IgD-negative memory B cell (primary cell): ENCODE data around the gene CDSN. TPM values are rescaled to one million over a fixed set of nuclear protein-coding genes. Genes with fewer than 3 reads are reported as not detected.

Source experiments
- H3K27ac Mint-ChIP-seq, 3 donors: one replicate each; pipeline ENCODE4 v1.8.0; 2020 to 2022; ENCODE audit warnings: mild to moderate bottlenecking in 3 of 3, mixed read lengths in 3 of 3, moderate library complexity in 1 of 3
- H3K27me3 Mint-ChIP-seq: one replicate; pipeline ENCODE4 v1.8.0; 2021; ENCODE audit warnings: mixed read lengths
- H3K36me3 Mint-ChIP-seq: one replicate; pipeline ENCODE4 v1.8.0; 2020; ENCODE audit warnings: mild to moderate bottlenecking, mixed read lengths
- H3K4me1 Mint-ChIP-seq, 3 donors: one replicate each; pipeline ENCODE4 v1.8.0; 2020 to 2022; ENCODE audit warnings: mixed read lengths in 3 of 3, mild to moderate bottlenecking in 1 of 3
- H3K4me3 Mint-ChIP-seq, 4 donors: one replicate each; pipeline ENCODE4 v1.8.0; 2020 to 2022; ENCODE audit warnings: mild to moderate bottlenecking in 4 of 4, mixed read lengths in 4 of 4, moderate library complexity in 3 of 4
- H3K9me3 Mint-ChIP-seq, 3 donors: one replicate each; pipeline ENCODE4 v1.8.0; 2020 to 2021; ENCODE audit warnings: mixed read lengths in 3 of 3, mild to moderate bottlenecking in 1 of 3
- polyA plus RNA-seq: library from polyadenylated mRNA; unstranded; fragments of 300-500 nt; fragmentation: Illumina TruSeq; gene quantifications from one replicate; pipeline ENCODE4 v1.2.3, GENCODE V29; 2021

CDSN gene
- polyA plus RNA-seq, 1 donor from 2014 or later: not detected

DNA sequence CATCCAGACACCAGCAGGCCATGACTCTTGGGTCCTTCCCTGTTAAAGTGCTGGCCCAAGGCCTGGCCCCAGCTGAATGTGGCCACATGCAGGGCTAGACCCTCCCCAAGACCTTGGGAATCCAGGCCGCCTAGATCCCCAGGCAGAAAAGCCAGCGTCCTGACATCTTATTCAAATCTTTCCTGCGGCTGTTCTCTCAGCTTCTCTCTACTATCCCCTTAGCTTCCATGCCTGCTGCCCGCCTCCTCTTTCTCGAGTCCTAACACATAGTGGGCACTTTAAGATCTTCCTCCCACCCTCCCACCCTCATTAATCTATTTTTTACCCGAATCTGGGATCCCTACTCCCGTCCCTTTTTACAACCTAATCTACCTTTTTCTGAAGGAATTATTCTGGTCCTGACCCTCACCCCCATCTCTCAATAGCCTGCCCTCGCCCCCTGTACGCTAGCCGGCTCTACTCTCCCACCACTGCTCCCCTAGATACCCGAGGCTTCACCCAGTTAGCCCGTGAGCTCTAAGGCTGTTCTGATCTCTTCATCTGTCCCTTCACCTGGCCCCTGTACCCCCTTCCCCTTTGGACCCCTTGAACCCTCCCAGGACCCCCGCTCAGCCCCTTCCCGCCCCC lies 37.4 kb upstream of the CDSN start, which contains the start of gene CCHCR1:
Gene CCHCR1, minus strand, starts transcription at position 290 of the 627 bp plus-strand sequence. Its CDS starts 202 bp downstream, at position 88.
- peak within 1 kb of the TSS; percentile 81 to 97 (median 93) for H3K4me3 Mint-ChIP-seq
- peaks cover 9 to 23% (median 11%) of the 10 kb centered on the region in 3 donors for H3K4me1 Mint-ChIP-seq
- H3K9me3 Mint-ChIP-seq: no peaks in the 10 kb centered on the region
- H3K27me3 Mint-ChIP-seq: no peaks in the 10 kb centered on the region
- peaks cover 2% of the 10 kb centered on the region for H3K36me3 Mint-ChIP-seq
- peak within 1 kb of the TSS; percentile 36 to 98 (median 94) for H3K27ac Mint-ChIP-seq

GRCh38 chr6:31156641-31157040 lies 36.4 kb upstream of the CDSN start:
- Mint-ChIP-seq H3K36me3 (peaks cover under 1% of the 10 kb centered on the region), H3K27me3 (no peaks in the 10 kb centered on the region), H3K9me3 (no peaks in the 10 kb centered on the region), H3K27ac (no peak overlapping the region), H3K4me3 (peak overlapping the region in 2 of 4 donors; percentile 63 to 81), H3K4me1 (peaks cover 9 to 23% (median 11%) of the 10 kb centered on the region in 3 donors)

GRCh38 chr6:31154436-31154835 lies 34.2 kb upstream of the CDSN start:
- peaks cover 4 to 16% (median 6%) of the 10 kb centered on the region in 3 donors for H3K4me1 Mint-ChIP-seq
- H3K27me3 Mint-ChIP-seq: no peaks in the 10 kb centered on the region
- H3K27ac Mint-ChIP-seq: no peak overlapping the region
- no peak overlapping the region for H3K4me3 Mint-ChIP-seq
- peaks cover 2% of the 10 kb centered on the region for H3K36me3 Mint-ChIP-seq
- no peaks in the 10 kb centered on the region for H3K9me3 Mint-ChIP-seq

DNA sequence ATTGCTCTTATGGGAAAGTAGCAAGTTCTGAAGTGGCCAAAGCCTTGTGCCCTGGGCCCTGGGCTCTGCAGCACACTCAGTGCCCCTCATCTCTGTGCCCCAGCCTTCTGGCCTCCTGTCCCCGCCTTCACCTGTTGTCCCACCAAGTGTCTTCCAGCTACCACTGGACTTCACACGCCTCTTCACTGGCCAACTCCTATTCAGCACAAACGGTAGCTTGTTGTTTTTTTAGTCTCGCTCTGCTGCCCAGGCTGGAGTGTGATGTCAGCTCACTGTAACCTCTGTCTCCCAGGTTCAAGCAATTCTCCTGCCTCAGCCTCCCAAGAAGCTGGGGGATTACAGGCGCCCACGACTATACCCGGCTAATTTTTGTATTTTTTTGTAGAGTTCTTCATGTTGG lies 32.5 kb upstream of the CDSN start:
- Mint-ChIP-seq H3K27ac (no peak overlapping the region), H3K9me3 (no peaks in the 10 kb centered on the region), H3K4me1 (peaks cover 0 to 11% (median 4%) of the 10 kb centered on the region in 3 donors), H3K4me3 (no peak overlapping the region), H3K36me3 (peaks cover 6% of the 10 kb centered on the region), H3K27me3 (no peaks in the 10 kb centered on the region)

GRCh38 chr6:31149827-31150447 lies 29.7 kb upstream of the CDSN start:
- peaks cover 0 to 3% (median 3%) of the 10 kb centered on the region in 3 donors for H3K4me1 Mint-ChIP-seq
- H3K4me3 Mint-ChIP-seq: no peak overlapping the region
- peaks cover 6% of the 10 kb centered on the region for H3K36me3 Mint-ChIP-seq
- no peaks in the 10 kb centered on the region for H3K27me3 Mint-ChIP-seq
- H3K9me3 Mint-ChIP-seq: no peaks in the 10 kb centered on the region
- H3K27ac Mint-ChIP-seq: no peak overlapping the region

DNA sequence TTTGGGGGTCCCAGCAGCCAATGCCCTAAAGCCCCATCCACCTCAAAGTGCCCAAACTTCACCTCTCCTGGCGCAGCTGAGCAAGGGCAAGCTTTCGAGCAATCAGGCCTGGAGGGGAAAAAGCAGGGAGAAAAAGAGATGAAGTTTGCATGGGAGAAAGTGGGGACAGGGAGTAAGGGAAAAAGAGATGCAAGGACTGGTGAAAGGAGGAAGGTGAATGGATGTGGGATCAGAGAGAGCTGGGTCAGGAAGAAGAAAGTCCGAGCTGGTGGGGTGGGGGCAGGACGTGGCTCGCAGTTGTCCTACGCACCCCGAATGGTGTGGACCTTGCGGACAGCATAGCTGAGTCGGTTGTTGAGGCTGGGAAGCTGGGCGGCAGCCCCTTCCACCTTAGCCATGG lies 25.1 kb upstream of the CDSN start:
- H3K27ac Mint-ChIP-seq: no peak overlapping the region
- H3K4me3 Mint-ChIP-seq: no peak overlapping the region
- H3K9me3 Mint-ChIP-seq: no peaks in the 10 kb centered on the region
- H3K27me3 Mint-ChIP-seq: no peaks in the 10 kb centered on the region
- H3K36me3 Mint-ChIP-seq: peaks cover 6% of the 10 kb centered on the region
- H3K4me1 Mint-ChIP-seq: peaks cover 0 to 3% (median 3%) of the 10 kb centered on the region in 3 donors

DNA sequence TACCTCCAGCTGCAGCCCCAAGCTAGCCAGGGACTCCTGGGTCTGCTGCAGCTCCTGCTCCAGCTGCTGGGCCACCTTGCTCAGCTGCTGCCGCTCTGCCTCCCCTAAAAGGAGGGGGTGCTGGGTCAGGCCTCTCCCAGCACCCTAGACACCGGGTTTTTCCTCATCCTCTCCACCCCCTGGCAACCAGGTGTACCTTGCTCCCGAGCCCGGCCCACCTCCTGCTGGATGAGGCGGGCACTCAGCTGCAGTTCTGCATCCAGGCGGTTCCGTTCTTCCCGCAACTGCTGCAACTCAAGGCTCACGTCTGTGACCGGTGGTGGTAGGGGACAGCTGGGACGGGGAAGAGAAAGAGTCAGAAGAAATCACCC lies 24.7 kb upstream of the CDSN start:
- Mint-ChIP-seq H3K36me3 (peaks cover 6% of the 10 kb centered on the region), H3K9me3 (no peaks in the 10 kb centered on the region), H3K4me3 (no peak overlapping the region), H3K27ac (no peak overlapping the region), H3K27me3 (no peaks in the 10 kb centered on the region), H3K4me1 (peaks cover 0 to 3% (median 3%) of the 10 kb centered on the region in 3 donors)

DNA sequence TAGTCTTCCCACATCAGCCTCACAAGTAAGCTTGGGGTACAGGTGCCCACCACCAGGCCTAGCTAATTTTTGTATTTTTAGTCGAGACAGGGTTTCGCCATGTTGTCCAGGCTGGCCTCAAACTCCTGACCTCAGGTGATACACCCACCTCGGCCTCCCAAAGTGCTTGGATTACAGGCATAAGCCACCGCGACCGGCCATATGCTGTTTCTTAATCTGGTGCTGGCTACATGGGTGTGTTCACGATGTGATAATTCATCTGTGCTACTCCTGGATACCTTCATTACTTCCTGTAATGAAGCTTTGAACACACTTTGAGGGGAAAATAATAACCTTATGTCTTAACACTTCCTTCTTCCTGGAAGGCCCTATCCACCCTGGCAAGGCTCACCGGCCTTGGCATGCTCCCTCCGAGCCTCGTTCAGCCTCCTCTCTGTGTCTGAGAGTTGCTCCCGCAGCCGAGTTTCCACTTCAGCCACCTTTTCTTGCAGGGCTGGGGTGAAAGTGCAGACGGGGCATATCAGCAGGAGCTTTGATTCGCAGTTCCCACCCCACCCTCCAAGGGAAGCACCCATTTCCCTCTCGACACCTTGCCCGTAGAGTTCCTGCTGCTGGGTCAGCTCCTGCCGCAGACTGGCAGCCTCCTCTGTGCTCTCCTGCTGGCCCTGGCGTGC lies 24.2 kb upstream of the CDSN start:
- Mint-ChIP-seq H3K27ac (no peak overlapping the region), H3K27me3 (no peaks in the 10 kb centered on the region), H3K4me3 (no peak overlapping the region), H3K9me3 (no peaks in the 10 kb centered on the region), H3K4me1 (peaks cover 0 to 3% (median 3%) of the 10 kb centered on the region in 3 donors), H3K36me3 (peaks cover 6% of the 10 kb centered on the region)

DNA sequence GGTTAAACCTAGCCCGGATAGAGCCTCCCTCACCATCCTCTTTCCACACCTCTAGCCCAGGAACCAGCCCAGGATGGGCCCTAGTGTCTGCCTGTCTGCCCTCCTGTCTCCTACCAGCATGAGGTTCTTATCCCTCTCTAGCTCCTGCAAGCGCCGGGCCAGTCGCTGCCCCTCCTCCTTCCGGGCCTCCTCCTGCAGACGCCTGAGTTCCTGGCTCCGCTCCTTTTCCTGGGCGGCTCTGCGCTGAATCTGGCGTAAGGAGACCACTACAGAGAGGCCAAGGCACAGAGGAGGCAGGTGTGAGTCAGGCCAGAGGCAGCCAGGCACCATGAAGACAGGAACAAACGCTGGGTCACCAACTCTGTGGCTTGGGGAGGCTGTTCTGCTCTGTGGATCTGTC lies 22.9 kb upstream of the CDSN start:
- H3K4me3 Mint-ChIP-seq: no peak overlapping the region
- no peak overlapping the region for H3K27ac Mint-ChIP-seq
- H3K9me3 Mint-ChIP-seq: no peaks in the 10 kb centered on the region
- H3K36me3 Mint-ChIP-seq: peaks cover 4% of the 10 kb centered on the region
- no peaks in the 10 kb centered on the region for H3K27me3 Mint-ChIP-seq
- H3K4me1 Mint-ChIP-seq: peaks cover 0 to 3% (median 3%) of the 10 kb centered on the region in 3 donors

GRCh38 chr6:31142361-31142761 lies 22.1 kb upstream of the CDSN start:
- Mint-ChIP-seq H3K4me1 (peaks cover 3 to 5% (median 4%) of the 10 kb centered on the region in 3 donors), H3K36me3 (peaks cover 4% of the 10 kb centered on the region), H3K27me3 (peaks cover 3% of the 10 kb centered on the region), H3K27ac (peak overlapping the region in 1 of 3 donors; percentile 50), H3K9me3 (no peaks in the 10 kb centered on the region), H3K4me3 (no peak overlapping the region)

DNA sequence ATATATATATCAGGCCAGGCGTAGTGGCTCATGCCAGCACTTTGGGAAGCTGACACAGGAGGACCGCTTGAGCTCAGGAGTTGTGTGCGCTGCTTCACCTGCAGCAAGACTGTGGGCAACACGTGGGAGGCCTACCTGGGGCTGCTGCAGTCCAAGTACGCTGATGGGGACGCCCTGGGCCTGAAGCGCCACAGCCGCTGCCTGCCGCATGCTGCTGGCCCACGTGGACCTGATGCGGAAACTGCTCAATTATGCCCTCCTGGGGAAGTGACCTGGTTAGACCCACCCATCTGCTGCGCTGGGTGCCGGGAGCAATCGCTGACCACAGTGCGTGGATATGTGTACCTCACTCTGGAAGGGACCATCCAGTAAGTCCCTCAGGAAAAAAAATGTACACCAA lies 20.4 kb upstream of the CDSN start:
- H3K27me3 Mint-ChIP-seq: peaks cover 3% of the 10 kb centered on the region
- no peaks in the 10 kb centered on the region for H3K9me3 Mint-ChIP-seq
- H3K27ac Mint-ChIP-seq: no peak overlapping the region
- peaks cover 4 to 5% (median 5%) of the 10 kb centered on the region in 3 donors for H3K4me1 Mint-ChIP-seq
- H3K4me3 Mint-ChIP-seq: no peak overlapping the region
- H3K36me3 Mint-ChIP-seq: peaks cover 5% of the 10 kb centered on the region

GRCh38 chr6:31139599-31139998 lies 19.4 kb upstream of the CDSN start:
- H3K36me3 Mint-ChIP-seq: peaks cover 4% of the 10 kb centered on the region
- H3K4me1 Mint-ChIP-seq: peaks cover 4 to 5% (median 5%) of the 10 kb centered on the region in 3 donors
- peaks cover 3% of the 10 kb centered on the region for H3K27me3 Mint-ChIP-seq
- H3K9me3 Mint-ChIP-seq: no peaks in the 10 kb centered on the region
- H3K27ac Mint-ChIP-seq: no peak overlapping the region
- H3K4me3 Mint-ChIP-seq: no peak overlapping the region

DNA sequence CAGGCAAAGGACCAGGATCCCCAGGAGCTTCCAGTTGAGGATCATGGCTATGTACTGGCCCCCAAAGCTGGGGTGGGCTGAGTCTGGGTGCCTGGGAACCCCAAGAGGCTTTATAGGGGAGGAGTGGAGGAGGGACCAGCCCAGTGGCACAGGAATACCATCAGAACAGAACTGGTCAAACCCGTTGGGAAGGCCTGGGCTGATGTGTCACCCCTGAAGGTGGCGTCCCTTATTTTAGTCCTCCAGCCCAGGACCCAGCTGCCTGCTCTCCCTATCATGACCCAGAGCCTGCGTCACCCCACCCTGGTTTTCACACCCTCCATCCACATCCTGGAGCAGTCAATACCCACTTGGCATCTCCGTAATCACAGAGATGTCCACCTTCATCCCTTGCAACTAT lies 18.7 kb upstream of the CDSN start, which contains the start of gene PSORS1C2:
Gene PSORS1C2, minus strand, starts transcription at position 85 of the 400 bp plus-strand sequence. Its CDS starts 40 bp downstream, at position 45.
- H3K36me3 Mint-ChIP-seq: peaks cover 3% of the 10 kb centered on the region
- peak within 1 kb of the TSS in 2 of 4 donors; percentile 40 to 82 for H3K4me3 Mint-ChIP-seq
- peak within 1 kb of the TSS in 2 of 3 donors; percentile 16 to 86 for H3K27ac Mint-ChIP-seq
- peaks cover 3% of the 10 kb centered on the region for H3K27me3 Mint-ChIP-seq
- no peaks in the 10 kb centered on the region for H3K9me3 Mint-ChIP-seq
- peaks cover 4 to 5% (median 5%) of the 10 kb centered on the region in 3 donors for H3K4me1 Mint-ChIP-seq

- H3K9me3 Mint-ChIP-seq: no peaks in the 10 kb centered on the region
- peaks cover 4 to 5% (median 5%) of the 10 kb centered on the region in 3 donors for H3K4me1 Mint-ChIP-seq
- no peak overlapping the region for H3K27ac Mint-ChIP-seq
- H3K36me3 Mint-ChIP-seq: peaks cover 3% of the 10 kb centered on the region
- no peak overlapping the region for H3K4me3 Mint-ChIP-seq
- peaks cover 3% of the 10 kb centered on the region for H3K27me3 Mint-ChIP-seq
Observed at GRCh38 chr6:31135710-31136109, 15.5 kb upstream of the CDSN start.

DNA sequence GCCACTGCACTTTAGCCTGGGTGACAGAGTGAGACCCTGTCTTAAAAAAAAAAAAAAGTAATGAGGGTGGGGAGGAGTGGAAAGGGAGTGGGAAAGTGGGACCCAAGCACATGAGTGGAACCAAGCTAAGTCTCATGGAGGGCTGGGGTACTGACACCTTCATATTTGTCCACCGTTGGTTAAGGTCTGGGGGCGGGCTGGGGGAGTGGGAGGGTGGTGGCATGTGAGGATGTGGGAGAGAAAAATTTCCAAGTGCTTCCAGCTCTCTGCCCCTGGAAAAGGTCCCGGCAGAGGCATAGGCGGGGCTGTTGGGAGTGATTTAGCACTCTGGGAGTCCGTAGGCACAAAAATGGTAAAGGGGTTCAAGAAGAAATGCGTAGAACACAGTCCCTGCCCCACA lies 12.6 kb upstream of the CDSN start:
- no peak overlapping the region for H3K27ac Mint-ChIP-seq
- peaks cover 10% of the 10 kb centered on the region for H3K27me3 Mint-ChIP-seq
- H3K4me1 Mint-ChIP-seq: peaks cover 5 to 8% (median 7%) of the 10 kb centered on the region in 3 donors
- H3K9me3 Mint-ChIP-seq: no peaks in the 10 kb centered on the region
- H3K4me3 Mint-ChIP-seq: no peak overlapping the region
- H3K36me3 Mint-ChIP-seq: peaks cover 3% of the 10 kb centered on the region
